Activated CD4-positive, alpha-beta T cell treated with anti-CD3 and anti-CD28 coated beads, Interleukin-10, Interleukin-2, amounts not matched to agents 100 ng/mL and 50 ng/mL, durations not matched to agents 16 hours and 8 hours (primary cell): ENCODE measurements around the gene SYT17.

ENCODE experiments used
- DNase-seq: peaks from one replicate; pipeline ENCODE4 v3.0.0-alpha.2; 2020

Gene SYT17

GRCh38 chr16:19266774-19267173 lies 98.7 kb downstream of the SYT17 start:
- DNase-seq, result no peak

- DNase-seq, result no peak
Measured at GRCh38 chr16:19269098-19269497, 101.1 kb downstream of the SYT17 start.

GRCh38 chr16:19274165-19274797 lies 106.2 kb downstream of the SYT17 start:
- no peak for DNase-seq

- DNase-seq, result no peak
Measured at GRCh38 chr16:19278403-19278802, 110.4 kb downstream of the SYT17 start.

DNA sequence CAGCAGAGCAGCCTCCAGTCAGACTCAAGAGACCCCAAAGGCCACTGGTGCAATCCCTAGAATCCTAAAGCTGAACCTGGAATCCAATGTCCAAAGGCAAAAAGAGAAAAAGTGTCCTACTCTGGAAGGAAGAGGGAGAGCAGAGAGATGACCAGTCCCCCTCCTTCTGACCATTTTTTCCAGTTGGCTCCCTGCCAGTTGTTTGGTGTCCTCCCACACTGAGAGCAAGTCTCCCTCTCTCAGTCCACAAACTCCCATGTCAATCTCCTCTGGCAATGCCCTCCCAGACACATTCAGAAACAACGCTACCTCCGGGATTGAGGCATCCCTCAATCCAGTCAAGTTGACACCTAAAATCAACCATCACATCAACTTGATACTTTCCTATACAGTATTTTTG lies 113.2 kb downstream of the SYT17 start:
- DNase-seq, result no peak

DNA sequence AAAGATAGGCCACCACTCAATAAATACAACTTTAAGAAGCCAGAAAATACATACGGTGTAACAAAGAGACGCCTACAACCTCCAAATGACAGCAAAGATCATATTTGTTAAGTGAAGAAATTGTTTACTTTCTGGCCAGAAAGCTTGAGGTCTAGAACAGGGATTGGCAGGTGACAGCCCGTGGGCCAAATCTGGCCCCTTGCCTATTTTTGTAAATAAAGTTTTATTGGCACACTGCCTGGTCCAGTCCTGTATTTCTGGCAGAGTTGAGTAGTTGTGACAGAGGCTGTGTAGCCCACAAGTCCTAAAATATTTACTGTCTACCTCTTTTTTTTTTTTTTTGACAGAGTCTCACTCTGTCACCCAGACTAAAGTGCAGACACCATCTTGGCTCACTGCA lies 114.1 kb downstream of the SYT17 start:
- DNase-seq, result no peak

DNA sequence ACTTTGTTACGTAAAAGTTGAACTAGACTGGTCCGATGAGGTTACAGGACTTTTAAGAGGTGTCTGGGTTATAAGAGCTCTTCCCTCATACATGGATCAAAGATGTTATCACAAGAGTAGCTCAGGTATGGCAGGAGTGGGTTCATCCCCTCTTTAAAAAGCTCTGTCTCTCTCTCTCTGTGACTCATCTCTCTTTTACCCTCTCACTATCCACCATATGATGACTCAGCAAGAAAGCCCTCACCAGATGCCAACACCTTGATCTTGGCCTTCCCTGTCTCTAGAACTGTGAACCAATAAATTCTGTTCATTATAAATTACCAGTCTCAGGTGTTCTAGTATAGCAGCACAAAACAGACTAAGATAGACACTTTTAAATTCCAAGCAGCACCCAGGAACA lies 115.6 kb downstream of the SYT17 start:
- no peak for DNase-seq

GRCh38 chr16:19284207-19284606 lies 116.2 kb downstream of the SYT17 start:
- DNase-seq, result peak; percentile 18

DNA sequence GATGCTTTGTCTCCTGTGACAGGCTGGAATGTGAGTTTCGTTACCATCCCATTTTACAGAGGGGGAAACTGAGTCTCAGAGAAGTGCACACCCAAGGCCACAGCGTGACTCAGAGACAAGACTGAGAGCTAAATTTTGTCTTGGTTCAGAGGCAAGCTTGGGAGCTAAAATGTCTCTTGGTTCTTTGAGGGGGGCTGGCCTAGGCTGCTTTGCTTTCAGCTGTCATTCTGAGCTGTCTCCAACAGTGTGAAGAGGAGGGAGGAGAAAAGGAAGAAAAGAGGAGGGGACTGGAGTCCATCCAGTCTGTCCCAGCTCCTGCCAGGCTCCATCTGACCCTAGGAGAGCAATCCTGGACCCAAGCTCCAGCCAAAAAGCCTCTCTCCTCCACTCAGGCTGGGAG lies 117.4 kb downstream of the SYT17 start, which contains the start of gene CLEC19A:
Gene CLEC19A (plus strand): TSS at position 301 of the 400 bp plus-strand sequence. CDS start 121 bp downstream, outside the sequence.
- DNase-seq, result no peak

DNA sequence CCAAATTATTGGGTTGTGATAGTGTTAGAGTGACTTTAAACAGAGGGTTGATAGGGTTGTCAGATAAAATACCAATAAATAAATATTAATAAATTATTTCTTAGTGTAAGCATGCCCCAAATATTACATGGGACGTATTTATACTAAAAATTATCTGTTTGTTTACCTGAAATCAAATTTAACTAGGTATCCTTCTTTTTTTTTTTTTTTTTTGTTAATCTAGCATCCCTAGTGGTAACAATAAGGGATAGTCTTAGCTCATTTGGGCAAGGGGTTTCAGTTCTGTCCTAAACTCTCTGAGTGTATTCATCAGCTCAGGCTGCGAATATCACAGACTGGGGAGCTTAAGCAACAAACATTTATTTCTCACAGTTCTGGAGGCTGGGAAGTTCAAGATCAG lies 118.8 kb downstream of the SYT17 start:
- DNase-seq, result no peak

DNA sequence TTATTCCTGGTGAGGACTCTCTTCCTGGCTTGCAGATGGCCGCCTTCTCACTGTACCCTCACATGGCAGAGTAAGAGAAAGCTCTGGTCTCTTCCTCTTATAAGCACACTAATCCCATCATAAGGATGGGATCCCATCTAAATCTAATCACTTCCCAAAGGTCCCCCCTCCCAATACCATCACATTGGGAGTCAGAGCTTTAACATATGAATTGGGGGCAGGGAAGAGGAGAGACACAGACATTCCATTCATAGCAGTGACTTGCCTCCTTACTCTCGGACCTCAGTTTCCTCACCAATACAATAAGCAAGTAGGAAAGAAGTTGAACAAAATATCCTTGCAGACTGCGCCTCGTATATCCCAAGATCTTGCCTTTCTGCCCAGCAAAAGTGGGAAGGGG lies 119.2 kb downstream of the SYT17 start:
- no peak for DNase-seq

- DNase-seq, result no peak
Measured at GRCh38 chr16:19288872-19289799, 121.1 kb downstream of the SYT17 start.

DNA sequence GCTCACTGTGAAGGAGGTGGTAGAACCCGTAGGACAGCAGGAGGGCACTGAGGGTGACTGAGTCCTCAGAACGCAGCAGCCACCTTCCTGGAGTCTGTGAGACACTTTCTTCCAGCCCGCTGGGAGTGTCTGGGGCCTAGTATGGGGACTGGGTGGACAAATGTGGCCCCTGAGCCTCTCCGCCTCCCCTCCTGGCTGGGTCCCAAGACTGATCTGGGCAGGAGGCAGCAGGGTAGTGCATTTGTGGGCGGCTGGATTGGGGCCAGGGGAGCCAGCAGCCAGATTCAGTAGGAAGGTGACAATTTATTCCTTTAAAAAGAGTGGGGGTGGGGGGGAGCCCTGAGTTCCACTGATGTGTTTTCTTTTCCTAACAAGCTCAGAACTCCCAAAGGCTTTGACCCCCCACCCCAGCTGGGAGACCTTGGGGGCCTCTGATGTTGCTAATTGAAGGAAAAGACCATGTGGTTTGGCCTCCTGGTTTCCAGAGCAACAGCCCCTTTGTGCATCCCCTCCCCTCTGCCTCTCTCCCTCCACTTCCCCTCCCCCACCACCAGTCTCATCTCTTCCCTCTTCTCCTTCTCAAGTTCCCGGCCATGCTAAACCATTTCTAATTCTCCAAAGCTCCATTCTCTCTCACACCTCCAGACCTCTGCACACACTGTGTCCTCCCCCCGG lies 121.9 kb downstream of the SYT17 start:
- no peak for DNase-seq

GRCh38 chr16:19290860-19291259 lies 122.8 kb downstream of the SYT17 start:
- DNase-seq, result no peak

DNA sequence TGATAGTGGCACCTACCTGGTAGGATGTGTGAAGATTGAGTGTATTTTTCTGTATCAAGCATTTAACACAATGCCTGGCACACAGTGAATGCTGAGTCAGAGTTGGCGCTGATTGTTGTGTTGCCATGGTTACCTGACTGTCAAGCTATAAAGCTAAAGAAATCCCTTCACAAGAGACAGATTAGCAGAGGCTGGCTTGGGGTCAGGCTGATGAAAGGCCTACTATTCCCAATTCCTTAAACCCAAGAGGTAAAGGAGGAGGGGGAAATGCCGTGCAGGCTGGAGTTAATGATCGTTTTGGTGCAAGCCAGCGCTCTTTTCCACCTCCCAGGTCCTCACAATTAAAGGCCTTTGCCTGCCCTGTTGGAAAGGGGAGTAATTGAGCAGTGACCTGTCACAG lies 123.4 kb downstream of the SYT17 start:
- peak; percentile 16 for DNase-seq

DNA sequence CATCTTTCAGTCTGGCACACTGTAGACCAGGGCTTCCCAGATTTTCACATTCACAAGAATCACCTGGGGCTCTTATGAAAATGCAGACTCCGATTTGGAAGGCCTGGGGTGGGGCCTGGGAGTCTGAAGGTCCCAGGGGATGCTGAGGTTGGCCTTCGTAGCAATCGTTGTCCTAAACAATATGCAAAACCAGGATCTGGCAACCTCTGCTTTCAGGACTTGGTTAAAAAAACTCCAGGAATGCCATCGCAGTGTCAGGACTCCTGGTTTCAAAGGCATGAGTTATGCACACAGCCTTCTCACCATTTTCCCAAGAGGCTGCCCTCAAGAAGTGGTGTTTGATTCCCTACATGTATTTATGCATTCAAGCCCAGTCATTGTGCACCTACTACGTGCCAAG lies 124.1 kb downstream of the SYT17 start:
- no peak for DNase-seq

DNA sequence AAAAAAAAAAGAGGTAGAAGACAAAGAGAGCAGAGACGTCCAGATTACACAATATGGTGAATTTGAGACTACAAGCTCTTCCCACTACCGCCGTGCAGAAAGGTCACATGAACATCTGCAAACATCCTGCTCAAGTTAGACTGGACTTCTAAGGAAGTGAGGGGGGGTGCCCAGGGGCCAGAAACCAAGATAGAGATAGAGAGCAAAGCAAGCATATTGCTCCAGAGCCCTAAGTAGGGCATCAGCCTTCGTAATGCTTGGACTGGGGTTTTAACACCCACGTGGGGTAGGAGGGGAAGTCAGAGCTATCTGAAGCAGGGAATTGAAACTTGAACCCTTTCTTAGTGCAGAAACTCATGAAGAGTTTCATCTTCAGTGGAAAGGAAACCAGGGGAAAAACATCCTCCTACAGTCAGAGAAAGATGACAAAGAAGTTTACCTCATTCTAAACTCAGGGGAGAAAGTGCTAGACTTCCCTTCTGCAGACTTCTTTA lies 126.2 kb downstream of the SYT17 start:
- peak; percentile 45 for DNase-seq

- peak; percentile 11 for DNase-seq
Measured at GRCh38 chr16:19295393-19295792, 127.4 kb downstream of the SYT17 start.

DNA sequence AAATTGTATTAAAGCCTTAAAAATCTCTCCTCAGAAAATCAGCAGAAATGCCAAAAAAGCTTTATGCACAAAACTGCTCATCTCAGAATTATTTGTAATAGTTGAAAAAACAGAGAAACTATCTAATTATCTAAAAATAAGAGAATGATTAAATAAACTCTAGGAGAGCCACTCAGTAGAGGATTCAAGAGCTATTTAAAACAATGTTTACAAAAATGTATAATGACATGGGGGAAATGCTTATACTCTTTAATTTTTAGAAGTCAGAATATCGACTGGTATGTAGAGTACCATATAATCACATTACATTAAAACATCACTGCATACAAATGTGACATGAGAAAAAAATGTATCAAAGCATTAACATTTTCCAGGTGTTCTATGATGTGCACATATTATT lies 129.4 kb downstream of the SYT17 start:
- no peak for DNase-seq

DNA sequence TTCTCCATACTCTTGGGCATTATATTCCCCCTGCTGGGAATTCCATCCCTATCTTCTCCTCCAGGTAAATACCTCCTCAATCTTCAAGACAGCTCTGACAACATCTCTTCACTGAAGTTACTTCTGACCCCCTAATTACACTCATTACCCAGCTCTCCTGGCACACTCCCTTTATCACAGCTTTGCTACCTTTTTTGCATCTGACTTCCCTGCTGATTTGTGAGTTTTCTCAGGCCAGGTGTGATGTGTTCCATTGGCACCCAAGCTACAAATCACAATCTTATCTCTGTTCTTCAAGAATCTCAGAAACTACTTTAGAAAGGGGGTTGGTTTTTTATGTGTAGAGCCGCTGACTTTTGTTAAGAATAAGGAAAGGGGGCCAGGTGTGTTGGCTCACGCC lies 131.5 kb downstream of the SYT17 start:
- no peak for DNase-seq

DNA sequence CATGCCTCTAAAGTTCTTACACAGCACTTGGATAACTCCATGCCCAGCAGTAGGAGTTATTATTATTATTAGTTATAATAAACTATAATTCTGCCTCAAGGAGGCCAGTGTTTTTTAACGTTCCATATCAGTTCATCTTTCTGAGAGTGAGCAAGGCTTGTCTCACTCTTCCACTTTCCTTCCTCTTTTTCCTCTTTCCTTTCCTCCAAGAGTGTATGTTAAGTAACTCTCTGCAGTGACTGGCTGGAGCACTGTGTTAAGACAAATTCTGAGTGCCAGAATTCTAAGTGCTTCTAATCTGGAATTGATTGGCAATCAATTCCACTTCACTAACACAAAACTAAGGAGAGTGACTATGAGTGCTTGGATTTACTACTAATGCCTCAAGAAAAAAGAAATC lies 133.9 kb downstream of the SYT17 start:
- no peak for DNase-seq

GRCh38 chr16:19304750-19305149 lies 136.7 kb downstream of the SYT17 start:
- no peak for DNase-seq

GRCh38 chr16:19305443-19305842 lies 137.4 kb downstream of the SYT17 start:
- no peak for DNase-seq
